Measurements from ENCODE around the gene TSKU.
"Not testable (repeated sequence)": the region's sequence is repeated elsewhere in the genome, so short reads cannot be mapped to it uniquely, and the experiment has no call there.

TSKU gene

DNA sequence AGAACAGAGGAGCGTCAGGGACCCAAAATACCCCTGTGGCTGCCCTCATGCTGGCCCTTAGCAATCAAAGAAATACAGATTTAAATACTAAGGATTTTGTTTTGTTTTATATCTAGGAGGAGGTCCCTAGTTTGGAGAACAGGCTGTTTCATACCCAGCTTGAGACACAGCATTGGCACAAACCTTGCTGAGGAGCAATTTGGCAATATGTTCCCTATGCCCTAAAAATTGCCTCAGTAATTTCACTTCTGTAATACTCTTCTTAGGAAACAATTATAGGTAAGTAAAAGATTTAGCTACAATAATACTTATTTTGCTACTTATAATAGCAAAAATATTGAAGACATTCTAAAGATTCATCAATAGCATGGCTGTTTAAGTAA is 37.0 kb downstream of the TSKU start:
- in situ Hi-C loops (cut with HindIII; ENCODE audit: low sequenced_read_pairs) = no loop called here

- in situ Hi-C loops (cut with HindIII; ENCODE audit: low sequenced_read_pairs) = not testable (repeated sequence)
Observed at GRCh38 chr11:76821396-76821795, 38.2 kb downstream of the TSKU start.

GRCh38 chr11:76822406-76822805 is 39.2 kb downstream of the TSKU start:
- in situ Hi-C loops (cut with HindIII; ENCODE audit: low sequenced_read_pairs) = no loop called here

DNA sequence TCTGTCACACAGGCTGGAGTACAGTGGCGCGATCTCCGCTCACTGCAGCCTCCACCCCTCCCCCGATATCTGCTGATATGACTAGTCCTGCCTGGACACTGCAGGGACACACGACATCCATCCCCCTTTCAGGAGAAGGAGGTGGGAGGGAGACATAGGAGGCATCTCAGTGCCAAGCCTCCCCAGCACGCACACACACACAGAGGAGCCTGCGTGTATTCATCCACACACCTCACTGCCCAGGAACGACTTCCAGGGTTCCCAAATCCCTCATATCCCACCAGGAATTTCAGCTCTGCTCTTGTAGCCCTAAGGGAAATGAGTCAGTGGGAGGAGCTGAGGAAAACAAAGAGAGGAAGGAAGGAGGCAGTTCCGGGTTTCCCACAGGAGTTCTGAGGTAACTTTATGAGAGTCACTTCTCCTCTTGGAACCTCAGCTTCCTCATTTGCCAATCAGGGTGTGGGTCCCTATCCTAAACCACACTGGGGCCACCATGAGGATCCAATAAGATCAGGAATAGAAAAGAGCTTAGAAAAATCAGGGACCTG is 40.4 kb downstream of the TSKU start:
- in situ Hi-C loops (cut with HindIII; ENCODE audit: low sequenced_read_pairs) = no loop called here

DNA sequence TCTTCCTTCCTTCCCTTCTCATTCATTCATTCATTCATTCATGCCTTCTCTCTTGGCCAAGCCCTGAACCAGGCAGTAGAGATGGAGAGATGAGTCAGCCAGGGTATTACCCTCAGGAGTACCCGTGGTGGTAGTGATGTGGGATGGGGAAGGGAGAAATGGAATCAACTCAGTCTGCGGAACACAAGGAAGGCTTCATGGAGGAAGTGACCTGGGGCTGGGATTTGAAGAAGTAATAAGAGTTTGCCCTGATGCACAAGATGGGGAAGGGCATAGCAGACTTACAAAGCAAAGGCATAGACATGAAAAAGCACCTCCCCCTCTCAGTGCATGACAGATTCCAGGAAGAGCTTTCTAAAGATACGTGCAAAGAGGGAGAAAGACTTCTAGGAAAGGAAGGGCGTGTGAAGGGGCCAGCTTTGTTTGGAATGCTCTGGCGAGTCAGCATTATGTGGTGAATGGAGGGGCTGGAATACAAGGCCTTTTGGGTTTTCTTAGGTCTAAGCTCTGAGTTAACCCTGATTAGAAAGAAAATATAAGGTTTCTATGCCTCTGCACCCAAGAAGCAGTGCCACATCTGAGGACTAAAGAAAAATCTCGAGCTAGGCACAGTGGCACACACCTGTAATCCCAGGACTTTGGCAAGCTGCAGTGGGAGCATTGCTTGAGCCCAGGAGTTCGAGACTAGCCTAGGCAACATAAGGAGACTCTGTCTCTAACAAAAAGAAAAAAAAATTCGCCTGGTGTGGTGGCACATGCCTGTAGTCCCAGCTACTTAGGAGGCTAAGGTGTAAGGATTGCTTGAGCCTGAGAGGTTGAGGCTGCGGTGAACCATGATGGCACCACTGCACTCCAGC is 41.2 kb downstream of the TSKU start:
- in situ Hi-C loops (cut with HindIII; ENCODE audit: low sequenced_read_pairs) = no loop called here

DNA sequence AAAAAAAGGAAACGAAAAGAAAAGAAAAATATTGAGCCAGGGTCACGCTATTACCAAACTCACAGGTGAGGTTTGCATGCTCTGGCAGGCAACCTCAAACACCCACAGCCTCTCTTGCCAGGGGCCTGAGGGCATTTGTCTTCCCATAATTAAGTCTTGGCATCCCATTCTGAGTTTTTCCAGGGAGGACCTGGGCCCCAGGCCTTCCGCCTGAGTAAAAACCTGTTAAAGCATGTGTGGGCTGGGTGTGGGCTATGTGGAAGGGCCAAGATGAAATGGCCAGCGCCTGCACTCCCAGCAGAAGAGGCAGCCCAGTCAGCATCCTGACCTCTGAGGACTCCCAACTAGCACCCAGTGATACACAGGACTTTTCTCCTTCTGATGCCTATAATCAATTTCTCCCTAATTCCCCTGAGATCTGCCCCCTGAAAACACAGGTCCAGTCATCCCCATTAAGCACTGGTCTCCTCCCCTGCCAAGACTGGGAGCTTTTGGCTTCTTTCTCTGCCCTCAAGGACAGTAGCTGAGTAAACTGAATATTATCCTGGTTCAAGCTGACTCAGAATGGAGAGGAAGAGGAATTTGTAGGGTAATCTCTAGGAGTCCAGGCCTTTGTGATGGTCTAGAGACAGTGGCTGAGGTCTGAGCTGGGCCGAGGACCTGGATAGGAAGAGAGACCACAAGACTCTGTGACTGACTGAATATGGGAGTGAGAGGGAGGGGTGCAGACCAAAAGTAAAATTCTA is 42.0 kb downstream of the TSKU start:
- in situ Hi-C loops (cut with HindIII; ENCODE audit: low sequenced_read_pairs) = no loop called here

- in situ Hi-C loops (cut with HindIII; ENCODE audit: low sequenced_read_pairs) = no loop called here
Observed at GRCh38 chr11:76825726-76826396, 42.7 kb downstream of the TSKU start.

DNA sequence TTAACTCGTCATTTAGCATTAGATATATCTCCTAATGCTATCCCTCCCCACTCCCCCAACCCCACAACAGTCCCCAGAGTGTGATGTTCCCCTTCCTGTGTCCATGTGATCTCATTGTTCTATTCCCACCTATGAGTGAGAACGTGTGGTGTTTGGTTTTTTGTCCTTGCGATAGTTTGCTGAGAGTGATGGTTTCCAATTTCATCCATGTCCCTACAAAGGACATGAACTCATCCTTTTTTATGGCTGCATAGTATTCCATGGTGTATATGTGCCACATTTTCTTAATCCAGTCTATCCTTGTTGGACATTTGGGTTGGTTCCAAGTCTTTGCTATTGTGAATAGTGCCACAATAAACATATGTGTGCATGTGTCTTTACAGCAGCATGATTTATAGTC is 43.4 kb downstream of the TSKU start:
- in situ Hi-C loops (cut with HindIII; ENCODE audit: low sequenced_read_pairs) = not testable (repeated sequence)

- in situ Hi-C loops (cut with HindIII; ENCODE audit: low sequenced_read_pairs) = not testable (repeated sequence)
Observed at GRCh38 chr11:76827005-76827404, 43.8 kb downstream of the TSKU start.

DNA sequence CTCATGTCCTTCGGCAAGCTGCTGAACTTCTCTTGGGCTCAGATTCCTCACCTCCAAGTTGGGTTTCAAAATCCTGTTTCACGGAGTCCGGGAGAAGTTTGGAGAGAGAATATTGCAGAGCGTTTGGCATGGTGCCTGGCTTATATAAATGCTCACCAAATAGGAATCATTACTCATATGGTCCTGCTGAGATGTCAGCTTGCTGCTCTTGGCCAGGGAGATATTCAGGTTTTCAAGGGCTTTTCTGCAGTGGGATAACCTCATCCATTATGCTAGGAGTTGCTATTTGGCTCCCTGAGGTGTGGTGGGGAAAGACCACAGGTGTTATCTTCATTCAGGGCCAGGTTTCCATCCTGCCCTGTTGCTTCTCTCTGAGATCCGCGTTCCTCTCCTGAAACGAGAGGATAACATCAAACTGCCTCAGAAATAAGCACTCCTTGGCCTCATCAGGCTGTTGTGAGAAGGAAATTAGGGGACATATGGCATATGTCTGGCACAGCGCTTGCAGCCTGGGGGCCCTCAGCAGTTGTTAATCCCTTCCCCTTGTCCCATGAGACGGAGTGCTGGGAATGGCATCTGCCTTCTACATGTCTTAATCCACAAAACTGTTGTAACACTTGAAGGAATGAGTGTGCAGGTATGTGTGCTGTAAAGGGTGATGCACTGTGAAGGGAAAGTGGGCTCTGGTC is 47.6 kb downstream of the TSKU start:
- in situ Hi-C loops (cut with HindIII; ENCODE audit: low sequenced_read_pairs) = no loop called here

DNA sequence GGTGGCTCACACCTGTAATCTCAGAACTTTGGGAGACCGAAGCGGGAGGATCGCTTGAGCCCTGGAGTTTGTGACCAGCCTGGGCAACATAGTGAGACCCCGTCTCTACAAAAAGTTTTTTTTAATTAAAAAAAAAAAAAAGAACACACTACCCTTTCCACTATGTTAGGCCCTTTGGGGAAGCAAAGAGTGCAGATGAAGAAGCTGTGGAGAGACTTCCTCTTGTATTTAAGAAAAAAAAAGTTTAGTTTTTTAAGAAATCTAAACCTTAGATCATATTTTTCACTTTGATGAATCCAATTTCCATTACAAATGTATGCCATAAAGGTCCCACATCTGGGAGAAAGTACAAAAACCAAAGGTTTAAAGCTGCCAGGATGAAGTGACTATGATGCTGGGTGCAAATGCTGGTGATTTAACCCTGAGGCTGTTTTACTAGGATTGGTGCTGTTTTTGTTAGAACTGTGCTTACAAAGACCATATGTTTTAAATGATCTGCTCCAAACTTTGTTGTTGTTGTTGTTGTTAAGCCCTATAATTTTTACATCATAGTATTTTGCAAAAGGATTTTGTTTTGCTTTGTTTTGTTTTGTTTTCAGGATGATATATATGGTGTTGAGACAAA is 48.6 kb downstream of the TSKU start:
- in situ Hi-C loops (cut with HindIII; ENCODE audit: low sequenced_read_pairs) = no loop called here

- in situ Hi-C loops (cut with HindIII; ENCODE audit: low sequenced_read_pairs) = no loop called here
Observed at GRCh38 chr11:76832361-76832760, 49.2 kb downstream of the TSKU start.

GRCh38 chr11:76834151-76834550 is 51.0 kb downstream of the TSKU start:
- in situ Hi-C loops (cut with HindIII; ENCODE audit: low sequenced_read_pairs) = no loop called here

GRCh38 chr11:76835036-76835435 is 51.9 kb downstream of the TSKU start:
- in situ Hi-C loops (cut with HindIII; ENCODE audit: low sequenced_read_pairs) = loop anchor here (5.0 kb wide), 3 partner anchors 38 to 103 kb away; no protein-coding TSS in a partner anchor

GRCh38 chr11:76835928-76836612 is 52.9 kb downstream of the TSKU start:
- in situ Hi-C loops (cut with HindIII; ENCODE audit: low sequenced_read_pairs) = loop anchor here (5.0 kb wide), 3 partner anchors 39 to 104 kb away; no protein-coding TSS in a partner anchor

- in situ Hi-C loops (cut with HindIII; ENCODE audit: low sequenced_read_pairs) = loop anchor here (5.0 kb wide), 3 partner anchors 39 to 104 kb away; no protein-coding TSS in a partner anchor
Observed at GRCh38 chr11:76836613-76837291, 53.6 kb downstream of the TSKU start.

DNA sequence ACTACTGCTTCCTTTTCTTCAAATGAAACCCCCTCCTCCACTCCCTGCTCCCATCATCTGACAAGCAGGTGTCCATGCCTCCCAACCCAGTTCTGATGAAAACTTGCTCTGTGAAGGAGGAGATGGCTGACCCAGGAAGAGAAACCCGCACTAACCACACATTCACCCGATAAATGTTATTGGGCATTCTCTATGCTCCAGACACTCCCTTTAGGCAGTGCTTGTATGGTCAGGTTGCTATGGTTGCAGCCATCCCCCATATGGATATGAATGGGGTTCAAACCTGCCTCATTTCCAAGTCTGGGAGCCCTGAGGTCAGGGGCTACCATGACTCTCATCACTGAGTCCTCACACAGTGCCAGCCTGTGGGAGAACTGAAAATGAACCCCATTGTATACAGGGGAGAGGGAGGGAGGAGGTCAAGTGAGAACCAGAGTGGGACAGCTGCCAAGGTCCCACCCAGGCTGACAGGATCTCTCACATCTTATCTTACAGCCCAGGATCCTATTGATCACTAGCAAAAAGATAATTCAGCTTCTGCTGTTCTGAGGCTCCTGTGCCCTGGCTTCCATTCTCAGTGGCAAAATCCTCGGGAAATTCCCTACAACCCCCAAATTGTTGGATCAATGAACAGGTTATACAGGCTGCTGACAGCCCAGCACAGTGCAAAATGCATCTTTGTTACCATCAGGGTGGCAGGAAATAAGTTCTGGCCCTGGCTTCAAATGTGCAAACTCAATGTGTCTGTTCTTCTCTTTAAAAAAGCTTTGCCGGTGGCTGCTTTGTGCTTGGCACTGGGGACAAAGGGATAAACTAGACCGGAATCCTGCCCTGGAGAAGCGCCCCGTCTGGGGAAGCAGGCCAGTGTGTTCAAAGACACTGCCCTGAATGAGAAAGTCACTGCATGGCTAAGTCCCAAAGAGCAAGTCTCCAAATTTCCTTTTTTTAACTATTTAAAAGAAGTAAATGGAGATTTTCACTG is 54.8 kb downstream of the TSKU start:
- in situ Hi-C loops (cut with HindIII; ENCODE audit: low sequenced_read_pairs) = loop anchor here (5.0 kb wide), 3 partner anchors 41 to 106 kb away; no protein-coding TSS in a partner anchor

GRCh38 chr11:76838678-76839068 is 55.5 kb downstream of the TSKU start:
- in situ Hi-C loops (cut with HindIII; ENCODE audit: low sequenced_read_pairs) = loop anchor here (5.0 kb wide), 3 partner anchors 41 to 106 kb away; no protein-coding TSS in a partner anchor
